H9 (cell line): ENCODE results near the gene ATG4B. TPM values are rescaled to one million over a fixed set of nuclear protein-coding genes. Genes with fewer than 3 reads are reported as not detected.

Source experiments
- DNase-seq: peaks from one replicate; pipeline ENCODE4 v3.0.0-alpha.2; 2017
- H2AFZ ChIP-seq: one replicate; pipeline ENCODE4 v1.6.1; 2013; ENCODE audit warnings: mild to moderate bottlenecking, low read length, control low read depth, moderate library complexity
- H2AK5ac ChIP-seq: 2 replicates; pipeline ENCODE4 v1.6.1; 2013; ENCODE audit warnings: low read length, control low read depth, mixed read lengths; ENCODE audit not compliant: insufficient read length
- H2BK120ac ChIP-seq: one replicate; pipeline ENCODE4 v1.6.1; 2013; ENCODE audit warnings: low read depth, mild to moderate bottlenecking, low read length, control low read depth, inconsistent platforms; ENCODE audit not compliant: poor library complexity, severe bottlenecking
- H2BK12ac ChIP-seq: 2 replicates; pipeline ENCODE4 v1.6.1; 2013; ENCODE audit warnings: low read length, control low read depth, mixed read lengths, low read depth; ENCODE audit not compliant: insufficient read length
- H2BK15ac ChIP-seq: 2 replicates; pipeline ENCODE4 v1.6.1; 2013; ENCODE audit warnings: low read depth, low read length, control low read depth
- H2BK20ac ChIP-seq: one replicate; pipeline ENCODE4 v1.6.1; 2013; ENCODE audit warnings: low read depth, mild to moderate bottlenecking, low read length, control low read depth, inconsistent platforms; ENCODE audit not compliant: poor library complexity, severe bottlenecking
- H2BK5ac ChIP-seq: 2 replicates; pipeline ENCODE4 v1.6.1; 2013; ENCODE audit warnings: low read length, control low read depth, mixed read lengths; ENCODE audit not compliant: insufficient read length
- H3K14ac ChIP-seq: 2 replicates; pipeline ENCODE4 v1.6.1; 2013; ENCODE audit warnings: low read length, control low read depth; ENCODE audit not compliant: insufficient read depth
- H3K18ac ChIP-seq: 2 replicates; pipeline ENCODE4 v1.6.1; 2013; ENCODE audit warnings: low read depth, mild to moderate bottlenecking, mixed read lengths, low read length, control low read depth; ENCODE audit not compliant: insufficient read length
- H3K23ac ChIP-seq: 2 replicates; pipeline ENCODE4 v1.6.1; 2013; ENCODE audit warnings: low read length, control low read depth, mixed read lengths, low read depth; ENCODE audit not compliant: insufficient read length
- H3K23me2 ChIP-seq: 2 replicates; pipeline ENCODE4 v1.6.1; 2013; ENCODE audit warnings: low read depth, mild to moderate bottlenecking, mixed read lengths, low read length, control low read depth; ENCODE audit not compliant: insufficient read length, poor library complexity, severe bottlenecking
- H3K27ac ChIP-seq: 2 replicates; pipeline ENCODE4 v1.5.1; 2013; ENCODE audit warnings: low read length, control low read depth, mixed read lengths, low read depth; ENCODE audit not compliant: insufficient read length
- H3K27me3 ChIP-seq: 2 replicates; pipeline ENCODE4 v1.6.1; 2013; ENCODE audit warnings: low read length, control low read depth, inconsistent platforms; ENCODE audit not compliant: insufficient read depth
- H3K4ac ChIP-seq: 2 replicates; pipeline ENCODE4 v1.6.1; 2013; ENCODE audit warnings: low read depth, mild to moderate bottlenecking, control low read depth, inconsistent platforms, low read length, moderate library complexity
- H3K4me1 ChIP-seq: 2 replicates; pipeline ENCODE4 v1.6.1; 2013; ENCODE audit warnings: low read length, control low read depth, inconsistent platforms; ENCODE audit not compliant: insufficient read depth
- H3K4me2 ChIP-seq: 2 replicates; pipeline ENCODE4 v1.6.1; 2013; ENCODE audit warnings: low read length, control low read depth, mixed read lengths; ENCODE audit not compliant: insufficient read length, insufficient read depth
- H3K56ac ChIP-seq: 2 replicates; pipeline ENCODE4 v1.6.1; 2013; ENCODE audit warnings: low read depth, mild to moderate bottlenecking, mixed read lengths, low read length, control low read depth; ENCODE audit not compliant: insufficient read length
- H3K79me1 ChIP-seq: 2 replicates; pipeline ENCODE4 v1.6.1; 2013; ENCODE audit warnings: low read depth, mild to moderate bottlenecking, moderate library complexity, low read length, control low read depth, inconsistent platforms; ENCODE audit not compliant: insufficient read depth, poor library complexity, severe bottlenecking
- H3K79me2 ChIP-seq: 2 replicates; pipeline ENCODE4 v1.6.1; 2013; ENCODE audit warnings: low read length, control low read depth, inconsistent platforms; ENCODE audit not compliant: insufficient read depth
- H3K9ac ChIP-seq: 2 replicates; pipeline ENCODE4 v1.6.1; 2013; ENCODE audit warnings: low read length, control low read depth, mixed read lengths; ENCODE audit not compliant: insufficient read length; ENCODE audit errors: extremely low read depth
- H3K9me3 ChIP-seq: one replicate; pipeline ENCODE4 v1.6.1; 2013; ENCODE audit warnings: low read depth, low read length, inconsistent platforms; ENCODE audit not compliant: control insufficient read depth
- H3T11ph ChIP-seq: one replicate; pipeline ENCODE4 v1.6.1; 2013; ENCODE audit warnings: mild to moderate bottlenecking, low read length, control low read depth, inconsistent platforms
- H4K20me1 ChIP-seq: one replicate; pipeline ENCODE4 v1.6.1; 2013; ENCODE audit not compliant: control insufficient read depth, insufficient read length, insufficient read depth
- H4K5ac ChIP-seq: 2 replicates; pipeline ENCODE4 v1.6.1; 2013; ENCODE audit warnings: low read depth, mild to moderate bottlenecking, mixed read lengths, low read length, control low read depth; ENCODE audit not compliant: insufficient read length
- H4K8ac ChIP-seq: replicated peaks from 2 replicates; pipeline ENCODE4 v1.6.1; 2013; ENCODE audit warnings: low read length, control low read depth, mixed read lengths, low read depth; ENCODE audit not compliant: insufficient read length
- H4K91ac ChIP-seq: 2 replicates; pipeline ENCODE4 v1.6.1; 2013; ENCODE audit warnings: low read depth, mild to moderate bottlenecking, moderate library complexity, mixed read lengths, low read length, control low read depth; ENCODE audit not compliant: insufficient read length
- H3K27ac Mint-ChIP-seq, 3 experiments: 2 replicates in 2 of 3; 3 replicates in 1 of 3; pipeline ENCODE4 v1.8.0; 2020 to 2021; ENCODE audit warnings: mixed read lengths in 3 of 3, mild to moderate bottlenecking in 1 of 3, moderate library complexity in 1 of 3
- H3K27me3 Mint-ChIP-seq: 2 replicates; pipeline ENCODE4 v1.8.0; 2021; ENCODE audit warnings: low read depth, mild to moderate bottlenecking, moderate library complexity, mixed read lengths
- H3K36me3 Mint-ChIP-seq, 3 experiments: 2 replicates in 2 of 3; 3 replicates in 1 of 3; pipeline ENCODE4 v1.8.0; 2020 to 2021; ENCODE audit warnings: low read depth in 3 of 3, mixed read lengths in 3 of 3; ENCODE audit not compliant: insufficient read depth in 1 of 3
- H3K4me1 Mint-ChIP-seq, 2 experiments: 2 replicates each; pipeline ENCODE4 v1.8.0; 2020; ENCODE audit warnings: mixed read lengths in 2 of 2
- H3K4me3 Mint-ChIP-seq, 2 experiments: 2 replicates in 1 of 2; 3 replicates in 1 of 2; pipeline ENCODE4 v1.8.0; 2020 to 2021; ENCODE audit warnings: mild to moderate bottlenecking in 2 of 2, mixed read lengths in 2 of 2, moderate library complexity in 1 of 2
- H3K9me3 Mint-ChIP-seq, 2 experiments: 2 replicates in 1 of 2; 3 replicates in 1 of 2; pipeline ENCODE4 v1.8.0; 2020; ENCODE audit warnings: mild to moderate bottlenecking in 2 of 2, mixed read lengths in 2 of 2, moderate library complexity in 1 of 2
- WGBS: extraction: QIAGEN DNeasy Blood & Tissue Kit; methylation state at CpG from one replicate; pipeline ENCODE4 v1.1.7; 2013; ENCODE audit warnings: missing lambda C conversion rate, low lambda C conversion rate, mixed read lengths; ENCODE audit not compliant: insufficient read length; ENCODE audit errors: extremely low coverage; 5-methylcytosine and 5-hydroxymethylcytosine counted together
- total RNA-seq: library from RNA; stranded (reverse); gene quantifications from 2 replicates; pipeline ENCODE4 v1.2.1, GENCODE V29; 2021
- TF ChIP-seq, protein P1 (sequence below): fragments of 200-600 bp; sonication (generic); conservative IDR thresholded peaks from 3 replicates; pipeline ENCODE4 v1.8.0; 2021; ENCODE audit warnings: antibody characterized with exemption, mild to moderate bottlenecking

Gene ATG4B
- total RNA-seq, 1 experiment from 2014 or later = 105 TPM

DNA sequence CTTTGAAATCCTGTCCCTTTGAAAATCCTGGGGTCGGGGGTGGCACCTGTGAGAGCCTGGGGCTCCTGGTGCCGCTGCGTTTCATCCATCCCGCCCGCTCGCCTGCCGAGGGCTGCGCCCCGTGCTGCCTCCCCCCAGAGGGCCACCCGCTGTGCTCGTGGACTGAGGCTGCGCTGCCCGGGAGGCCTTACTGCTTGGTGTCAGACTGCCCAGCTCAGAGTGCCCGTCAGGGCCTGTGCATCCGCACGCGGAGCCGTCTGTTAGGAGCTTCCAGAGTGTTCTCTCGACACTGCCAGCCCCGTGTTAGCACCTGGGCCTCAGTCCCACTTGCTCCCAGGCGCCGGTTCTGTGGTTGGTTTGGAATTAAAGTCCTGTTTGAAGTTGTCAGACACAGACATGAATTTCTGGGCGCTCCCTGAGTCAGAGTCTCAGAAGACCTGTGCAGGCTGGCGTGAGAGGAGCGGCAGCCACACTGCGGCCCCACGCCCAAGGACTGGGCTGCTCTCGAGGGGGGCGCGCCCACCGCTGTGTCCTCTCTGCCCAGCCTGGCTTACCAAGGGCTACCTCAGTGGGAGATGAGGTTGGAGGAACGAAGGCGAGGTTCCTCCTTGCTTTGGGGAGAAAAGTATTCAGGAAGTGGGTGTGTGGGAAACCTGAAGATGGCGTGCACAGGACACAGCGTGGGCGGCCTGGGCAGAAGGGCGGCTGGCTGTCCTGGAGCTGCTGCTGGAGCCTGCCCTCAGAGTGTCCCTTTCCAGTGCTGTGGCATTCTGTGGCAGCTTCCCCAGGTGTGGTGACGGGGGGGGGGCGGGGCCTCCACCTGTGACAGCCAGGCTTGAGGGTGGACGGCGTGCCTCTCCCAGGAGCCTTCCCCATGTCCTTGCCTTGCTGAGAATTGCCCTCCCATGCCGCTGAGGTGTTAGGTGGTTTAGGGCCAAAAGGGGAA, 35.0 kb downstream of the ATG4B start:
- no peak overlapping the region for H3K56ac ChIP-seq
- H3K23ac ChIP-seq = no peak overlapping the region
- H3K79me2 ChIP-seq = no peaks in the 10 kb centered on the region
- H3K27ac Mint-ChIP-seq = 0 out of 7 replicates have a peak overlapping the region, but pooled peaks of 1 of the 3 experiments have one; percentile 35
- TF ChIP-seq, protein P1, sequence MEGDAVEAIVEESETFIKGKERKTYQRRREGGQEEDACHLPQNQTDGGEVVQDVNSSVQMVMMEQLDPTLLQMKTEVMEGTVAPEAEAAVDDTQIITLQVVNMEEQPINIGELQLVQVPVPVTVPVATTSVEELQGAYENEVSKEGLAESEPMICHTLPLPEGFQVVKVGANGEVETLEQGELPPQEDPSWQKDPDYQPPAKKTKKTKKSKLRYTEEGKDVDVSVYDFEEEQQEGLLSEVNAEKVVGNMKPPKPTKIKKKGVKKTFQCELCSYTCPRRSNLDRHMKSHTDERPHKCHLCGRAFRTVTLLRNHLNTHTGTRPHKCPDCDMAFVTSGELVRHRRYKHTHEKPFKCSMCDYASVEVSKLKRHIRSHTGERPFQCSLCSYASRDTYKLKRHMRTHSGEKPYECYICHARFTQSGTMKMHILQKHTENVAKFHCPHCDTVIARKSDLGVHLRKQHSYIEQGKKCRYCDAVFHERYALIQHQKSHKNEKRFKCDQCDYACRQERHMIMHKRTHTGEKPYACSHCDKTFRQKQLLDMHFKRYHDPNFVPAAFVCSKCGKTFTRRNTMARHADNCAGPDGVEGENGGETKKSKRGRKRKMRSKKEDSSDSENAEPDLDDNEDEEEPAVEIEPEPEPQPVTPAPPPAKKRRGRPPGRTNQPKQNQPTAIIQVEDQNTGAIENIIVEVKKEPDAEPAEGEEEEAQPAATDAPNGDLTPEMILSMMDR = no peak
- H3K4me1 ChIP-seq = no peaks in the 10 kb centered on the region
- H3K27me3 Mint-ChIP-seq = no peaks in the 10 kb centered on the region
- H2BK5ac ChIP-seq = no peak overlapping the region
- no peak overlapping the region for H3K9ac ChIP-seq
- no peaks in the 10 kb centered on the region for H3K23me2 ChIP-seq
- H3K4me3 Mint-ChIP-seq = no peak overlapping the region
- peaks cover 11 to 81% (median 63%) of the 10 kb centered on the region in 3 experiments; a peak in 6 of 7 replicates for H3K36me3 Mint-ChIP-seq
- H3T11ph ChIP-seq = no peak overlapping the region
- H2AFZ ChIP-seq = no peak overlapping the region
- WGBS = no CpG with 5 or more reads among the region's 42 CpGs
- no peak overlapping the region for H2BK20ac ChIP-seq
- no peak overlapping the region for H2BK120ac ChIP-seq
- no peaks in the 10 kb centered on the region for H3K79me1 ChIP-seq
- no peaks in the 10 kb centered on the region for H4K20me1 ChIP-seq
- no peak overlapping the region for H2AK5ac ChIP-seq
- peaks cover 0 to 2% of the 10 kb centered on the region in 2 experiments; a peak in 2 of 4 replicates for H3K4me1 Mint-ChIP-seq
- no peak overlapping the region for H2BK12ac ChIP-seq
- H3K4me2 ChIP-seq = no peak overlapping the region
- no peak overlapping the region for H2BK15ac ChIP-seq
- H3K9me3 Mint-ChIP-seq = no peaks in the 10 kb centered on the region
- H3K9me3 ChIP-seq = no peaks in the 10 kb centered on the region
- H3K27me3 ChIP-seq = no peaks in the 10 kb centered on the region
- H3K18ac ChIP-seq = no peak overlapping the region
- H4K5ac ChIP-seq = no peak overlapping the region
- H4K8ac ChIP-seq = no peak overlapping the region
- H3K27ac ChIP-seq = no peak overlapping the region
- H3K4ac ChIP-seq = no peak overlapping the region
- no peak overlapping the region for H3K14ac ChIP-seq
- H4K91ac ChIP-seq = no peak overlapping the region
- DNase-seq = no peak
